ENCODE data around the gene LCNL1.

DNA sequence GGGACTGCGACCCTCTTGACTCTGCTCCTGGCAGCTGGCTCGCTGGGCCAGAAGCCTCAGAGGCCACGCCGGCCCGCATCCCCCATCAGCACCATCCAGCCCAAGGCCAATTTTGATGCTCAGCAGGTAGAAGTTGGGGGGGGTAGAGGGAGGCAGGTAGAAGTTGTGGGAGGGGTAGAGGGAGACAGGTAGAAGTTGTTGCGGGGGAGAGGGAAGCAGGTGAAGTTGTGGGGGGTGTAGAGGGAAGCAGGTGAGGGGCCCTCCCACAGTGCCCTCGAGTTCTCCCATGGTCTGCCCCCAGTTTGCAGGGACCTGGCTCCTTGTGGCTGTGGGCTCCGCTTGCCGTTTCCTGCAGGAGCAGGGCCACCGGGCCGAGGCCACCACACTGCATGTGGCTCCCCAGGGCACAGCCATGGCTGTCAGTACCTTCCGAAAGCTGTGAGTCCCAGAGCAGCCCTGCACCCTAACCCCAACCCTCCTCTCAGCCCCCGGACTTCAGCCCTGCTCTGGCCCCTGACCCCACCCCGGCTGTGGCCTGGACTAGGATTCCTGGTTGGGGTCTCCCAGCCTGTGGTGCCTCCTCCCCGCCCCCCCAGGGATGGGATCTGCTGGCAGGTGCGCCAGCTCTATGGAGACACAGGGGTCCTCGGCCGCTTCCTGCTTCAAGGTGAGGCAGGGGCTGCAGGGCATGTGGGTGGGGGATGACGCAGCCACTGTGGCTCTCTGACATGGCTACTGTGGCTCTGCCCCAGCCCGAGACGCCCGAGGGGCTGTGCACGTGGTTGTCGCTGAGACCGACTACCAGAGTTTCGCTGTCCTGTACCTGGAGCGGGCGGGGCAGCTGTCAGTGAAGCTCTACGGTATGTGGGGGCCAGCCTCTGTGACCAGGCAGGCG, 37.2 kb upstream of the LCNL1 start:
- TF ChIP-seq, protein P1, sequence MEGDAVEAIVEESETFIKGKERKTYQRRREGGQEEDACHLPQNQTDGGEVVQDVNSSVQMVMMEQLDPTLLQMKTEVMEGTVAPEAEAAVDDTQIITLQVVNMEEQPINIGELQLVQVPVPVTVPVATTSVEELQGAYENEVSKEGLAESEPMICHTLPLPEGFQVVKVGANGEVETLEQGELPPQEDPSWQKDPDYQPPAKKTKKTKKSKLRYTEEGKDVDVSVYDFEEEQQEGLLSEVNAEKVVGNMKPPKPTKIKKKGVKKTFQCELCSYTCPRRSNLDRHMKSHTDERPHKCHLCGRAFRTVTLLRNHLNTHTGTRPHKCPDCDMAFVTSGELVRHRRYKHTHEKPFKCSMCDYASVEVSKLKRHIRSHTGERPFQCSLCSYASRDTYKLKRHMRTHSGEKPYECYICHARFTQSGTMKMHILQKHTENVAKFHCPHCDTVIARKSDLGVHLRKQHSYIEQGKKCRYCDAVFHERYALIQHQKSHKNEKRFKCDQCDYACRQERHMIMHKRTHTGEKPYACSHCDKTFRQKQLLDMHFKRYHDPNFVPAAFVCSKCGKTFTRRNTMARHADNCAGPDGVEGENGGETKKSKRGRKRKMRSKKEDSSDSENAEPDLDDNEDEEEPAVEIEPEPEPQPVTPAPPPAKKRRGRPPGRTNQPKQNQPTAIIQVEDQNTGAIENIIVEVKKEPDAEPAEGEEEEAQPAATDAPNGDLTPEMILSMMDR (IDR thresholded peaks at IDR 0.05), result no peak
- TF ChIP-seq POLR2A (IDR thresholded peaks at IDR 0.05), result no peak

Data from Peyer's patch (tissue), 4 donors.